GM10248 (cell line): ENCODE data around the gene FAM219B.
"Not testable (repeated sequence)": the region's sequence is repeated elsewhere in the genome, so short reads cannot be mapped to it uniquely, and the experiment has no call there.

ENCODE experiments used
- CTCF ChIA-PET: fragments of 300-600 bp; sonication (Branson Sonifier 250); formaldehyde crosslinking; extraction: SDS; loops from one replicate; lab custom pipeline; 2021; ENCODE audit warnings: antibody characterized with exemption; lab: Yijun Ruan, JAX
- POLR2A ChIA-PET: fragments of 350-650 bp; sonication (Branson Sonifier 250); formaldehyde crosslinking; extraction: SDS; loops from one replicate; lab custom pipeline; 2020; ENCODE audit warnings: antibody characterized with exemption; lab: Yijun Ruan, JAX
- DNase-seq: peaks from one replicate; pipeline ENCODE4 v3.0.0; 2012; ENCODE audit errors: extremely low spot score
- CTCF ChIP-seq: IDR thresholded peaks from 2 replicates; pipeline ENCODE4 v1.5.1; 2012; ENCODE audit warnings: mild to moderate bottlenecking, low read depth; ENCODE audit errors: extremely low read depth, missing control alignments, control extremely low read depth

FAM219B gene

GRCh38 chr15:74950078-74950908 is 43.6 kb upstream of the FAM219B start:
- peak; percentile 73 for DNase-seq
- peak; percentile 98 for TF ChIP-seq CTCF
- ChIA-PET POLR2A (no interaction called here), CTCF (interaction anchor here (0.6 to 12.6 kb wide), 42 partner anchors 9 to 577 kb away, joined by 3 to 200 read pairs (median 4); partner anchors contain the start of genes COX5A, FAM219B and SCAMP5)

GRCh38 chr15:74937590-74938371 is 31.1 kb upstream of the FAM219B start, which contains the start of gene COX5A:
TSS of gene COX5A (minus strand) at chr15:74938073. CDS start at chr15:74938014, 59 bp downstream.
- ChIA-PET POLR2A (no interaction called here), CTCF (interaction anchor here (1.0 to 1.6 kb wide), 3 partner anchors 13 to 160 kb away, joined by 3 to 10 read pairs (median 5); no protein-coding TSS in a partner anchor)
- peak; percentile 95 for DNase-seq
- TF ChIP-seq CTCF, result no peak

- ChIA-PET POLR2A (no interaction called here), CTCF (interaction anchor here (1.0 kb wide), 1 partner anchor 159 kb away, joined by 3 read pairs; no protein-coding TSS in a partner anchor)
- no peak for DNase-seq
- TF ChIP-seq CTCF, result no peak
These were observed 30.6 kb upstream of the FAM219B start for GRCh38 chr15:74937272-74937589.

- ChIA-PET POLR2A (interaction anchor here (0.8 kb wide), 1 partner anchor 276 kb away, joined by 3 read pairs; no protein-coding TSS in a partner anchor), CTCF (interaction anchor here (1.2 to 2.7 kb wide), 4 partner anchors 14 to 164 kb away, joined by 3 to 14 read pairs (median 4); no protein-coding TSS in a partner anchor)
- DNase-seq, result not testable (repeated sequence)
These were observed 28.5 kb upstream of the FAM219B start for GRCh38 chr15:74935193-74935592.

- CTCF ChIA-PET, result interaction anchor here (1.5 to 3.8 kb wide), 2 partner anchors 16 to 32 kb away, joined by 7 to 18 read pairs; no protein-coding TSS in a partner anchor
- TF ChIP-seq CTCF, result no peak
- DNase-seq, result no peak
- POLR2A ChIA-PET, result interaction anchor here (0.7 kb wide), 1 partner anchor 367 kb away, joined by 3 read pairs; no protein-coding TSS in a partner anchor
These were observed 26.9 kb upstream of the FAM219B start for GRCh38 chr15:74933573-74933972.

- ChIA-PET POLR2A (no interaction called here), CTCF (interaction anchor here (1.2 kb wide), 1 partner anchor 37 kb away, joined by 3 read pairs; no protein-coding TSS in a partner anchor)
- DNase-seq, result no peak
- no peak for TF ChIP-seq CTCF
These were observed 22.1 kb upstream of the FAM219B start for GRCh38 chr15:74928771-74929198.
